GM19452 (cell line): ENCODE results near the gene CLEC16A.

Source experiments
- ATAC-seq: cut with Tn5 transposase; IDR thresholded peaks from one replicate; pipeline ENCODE4 v1.9.1; 2021; ENCODE audit not compliant: unreplicated experiment

CLEC16A gene

GRCh38 chr16:11035096-11035495 lies 90.7 kb downstream of the CLEC16A start:
- ATAC-seq: no peak

DNA sequence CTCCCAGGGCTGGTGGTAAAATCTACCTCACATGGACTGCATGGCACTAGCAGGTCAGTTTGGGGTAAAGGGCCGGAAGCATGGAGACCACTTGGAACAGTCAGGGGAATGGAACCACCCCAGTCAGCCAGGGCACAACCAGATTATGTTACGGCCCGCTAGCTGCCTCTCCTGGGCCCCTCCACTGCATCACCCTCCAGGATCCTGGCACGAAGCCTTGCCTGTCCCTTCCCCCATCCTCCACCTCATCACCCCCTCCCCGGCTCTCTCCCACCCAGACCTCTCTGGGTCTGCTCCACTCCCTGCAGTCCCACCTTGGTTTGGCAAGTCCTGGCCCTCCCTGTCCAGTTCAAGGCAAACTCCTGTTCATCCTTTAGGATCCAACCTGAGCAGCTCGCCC lies 91.7 kb downstream of the CLEC16A start:
- no peak for ATAC-seq

DNA sequence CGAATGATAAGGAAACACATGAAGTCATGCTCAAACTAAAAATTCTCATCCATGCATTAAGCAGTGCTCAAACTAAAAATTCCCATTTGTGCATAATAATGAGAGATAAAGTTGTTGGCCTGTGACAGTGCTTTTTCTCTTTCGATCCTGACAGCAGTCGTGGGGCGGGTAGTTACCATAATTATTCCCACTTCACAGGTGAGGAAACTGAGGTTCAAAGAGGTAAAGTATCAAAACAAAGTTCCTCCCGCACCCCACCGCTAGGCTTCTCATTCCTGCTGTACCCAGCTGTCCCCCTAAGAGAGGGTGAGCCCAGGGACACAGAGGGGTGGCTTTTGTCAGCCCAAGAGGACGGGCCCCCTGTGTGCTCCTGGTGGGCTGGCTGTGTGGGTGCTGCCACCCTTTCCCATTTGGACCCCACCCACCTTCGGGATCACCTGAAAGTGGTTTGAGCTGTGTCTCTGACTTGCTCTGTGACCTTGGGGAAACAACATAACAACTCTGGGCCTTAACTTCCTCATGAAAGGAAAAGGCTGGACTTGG lies 92.6 kb downstream of the CLEC16A start:
- no peak for ATAC-seq

- ATAC-seq: no peak
Measured at GRCh38 chr16:11038305-11038704, 93.9 kb downstream of the CLEC16A start.

DNA sequence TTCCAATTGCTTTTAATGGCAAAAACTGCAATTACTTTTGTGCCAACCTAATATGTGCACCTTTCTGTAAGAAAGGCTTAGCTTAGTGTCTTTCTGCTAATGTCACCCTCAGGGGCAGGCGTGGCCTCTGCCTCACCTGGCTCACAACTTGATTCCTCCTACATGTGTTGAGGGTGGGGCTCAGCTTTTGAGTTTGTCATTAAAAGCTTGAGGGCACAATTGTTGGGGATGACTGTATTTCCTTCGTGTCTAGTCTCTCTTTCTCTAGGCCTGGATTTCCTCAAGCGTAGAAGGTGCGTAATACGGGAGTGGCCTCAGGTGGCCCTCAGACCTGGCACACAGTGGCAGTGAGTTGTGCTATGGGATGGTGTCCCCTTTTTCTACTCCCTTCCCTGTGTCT lies 94.4 kb downstream of the CLEC16A start:
- ATAC-seq: no peak

DNA sequence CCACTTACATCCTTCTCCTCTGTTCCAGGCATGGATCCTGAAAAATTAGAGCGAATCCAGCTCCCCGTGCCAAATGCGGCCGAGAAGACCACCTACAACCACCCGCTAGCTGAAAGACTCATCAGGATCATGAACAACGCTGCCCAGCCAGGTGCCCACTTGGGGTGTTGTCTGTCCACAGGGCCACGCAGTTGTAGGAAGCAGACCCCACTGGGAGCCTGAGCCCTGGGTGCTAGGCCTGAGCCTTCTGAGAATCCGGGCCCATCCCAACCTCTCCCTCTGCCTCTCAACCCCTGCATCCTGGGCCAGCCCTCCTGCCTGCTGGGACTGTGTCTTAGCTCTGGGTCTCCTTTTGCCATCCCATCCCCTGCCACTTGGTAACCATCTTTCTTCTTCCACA lies 95.4 kb downstream of the CLEC16A start:
- no peak for ATAC-seq

DNA sequence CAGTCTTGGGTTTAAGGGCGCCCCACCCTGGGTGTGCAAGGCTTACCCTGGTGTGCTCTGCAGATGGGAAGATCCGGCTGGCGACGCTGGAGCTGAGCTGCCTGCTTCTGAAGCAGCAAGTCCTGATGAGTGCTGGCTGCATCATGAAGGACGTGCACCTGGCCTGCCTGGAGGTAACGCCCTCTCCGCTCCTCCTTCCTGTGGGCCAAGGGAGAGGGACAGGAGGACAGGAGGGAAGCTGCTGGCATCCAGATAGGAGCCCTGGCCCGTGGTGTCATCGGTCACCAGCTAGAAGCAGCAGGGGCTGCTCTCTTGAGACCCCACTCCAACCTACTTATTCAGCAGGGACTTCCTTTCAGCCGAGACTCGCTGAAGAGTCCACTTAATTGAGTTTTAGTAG lies 97.8 kb downstream of the CLEC16A start:
- no peak for ATAC-seq

GRCh38 chr16:11045441-11045840 lies 101.1 kb downstream of the CLEC16A start:
- ATAC-seq: no peak

- ATAC-seq: no peak
Measured at GRCh38 chr16:11045846-11046245, 101.5 kb downstream of the CLEC16A start.

- no peak for ATAC-seq
Measured at GRCh38 chr16:11046382-11046931, 102.1 kb downstream of the CLEC16A start.

- ATAC-seq: no peak
Measured at GRCh38 chr16:11047057-11047456, 102.7 kb downstream of the CLEC16A start.

GRCh38 chr16:11047939-11048800 lies 103.8 kb downstream of the CLEC16A start:
- no peak for ATAC-seq

- ATAC-seq: no peak
Measured at GRCh38 chr16:11049396-11050059, 105.2 kb downstream of the CLEC16A start.

GRCh38 chr16:11050536-11050935 lies 106.2 kb downstream of the CLEC16A start:
- ATAC-seq: no peak

DNA sequence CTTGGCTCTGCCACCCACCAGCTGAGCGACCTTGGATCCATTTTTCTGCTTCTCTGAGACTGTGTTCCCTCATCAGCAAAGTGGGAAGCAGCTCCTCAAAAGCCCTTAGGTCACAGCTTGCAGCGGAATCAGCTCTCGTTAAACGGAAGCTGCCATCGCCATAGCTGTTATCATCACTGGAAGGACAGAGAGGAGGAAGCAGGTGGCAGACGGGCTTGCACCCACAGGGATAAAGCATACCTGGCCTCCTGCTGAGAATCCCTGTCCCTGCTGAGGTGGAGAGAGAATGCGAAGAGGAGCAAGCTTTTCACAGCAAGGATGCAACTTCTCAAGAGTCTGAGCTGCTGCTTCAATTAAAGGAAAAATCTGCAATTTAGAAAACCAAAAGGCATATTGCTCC lies 106.6 kb downstream of the CLEC16A start:
- ATAC-seq: no peak

DNA sequence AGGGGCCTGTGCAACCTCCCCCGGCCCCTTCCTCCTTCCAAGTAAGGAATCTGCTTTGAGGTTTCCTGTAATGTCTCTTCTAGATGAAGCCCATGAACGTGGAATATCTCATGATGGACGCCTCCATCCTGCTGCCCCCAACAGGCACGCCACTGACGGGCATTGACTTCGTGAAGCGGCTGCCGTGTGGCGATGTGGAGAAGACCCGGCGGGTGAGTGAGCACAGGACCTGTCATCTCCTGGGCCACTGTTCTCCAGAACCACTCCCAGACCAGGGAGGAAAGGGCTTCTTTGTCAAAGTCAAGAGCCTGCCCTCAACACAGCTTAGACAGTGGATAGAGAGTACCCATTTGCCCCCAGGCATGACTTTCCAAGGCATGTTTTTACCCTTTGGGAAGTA lies 107.1 kb downstream of the CLEC16A start:
- ATAC-seq: no peak

GRCh38 chr16:11051879-11052808 lies 107.8 kb downstream of the CLEC16A start:
- peak; percentile 74 for ATAC-seq

GRCh38 chr16:11053916-11054460 lies 109.6 kb downstream of the CLEC16A start:
- no peak for ATAC-seq

DNA sequence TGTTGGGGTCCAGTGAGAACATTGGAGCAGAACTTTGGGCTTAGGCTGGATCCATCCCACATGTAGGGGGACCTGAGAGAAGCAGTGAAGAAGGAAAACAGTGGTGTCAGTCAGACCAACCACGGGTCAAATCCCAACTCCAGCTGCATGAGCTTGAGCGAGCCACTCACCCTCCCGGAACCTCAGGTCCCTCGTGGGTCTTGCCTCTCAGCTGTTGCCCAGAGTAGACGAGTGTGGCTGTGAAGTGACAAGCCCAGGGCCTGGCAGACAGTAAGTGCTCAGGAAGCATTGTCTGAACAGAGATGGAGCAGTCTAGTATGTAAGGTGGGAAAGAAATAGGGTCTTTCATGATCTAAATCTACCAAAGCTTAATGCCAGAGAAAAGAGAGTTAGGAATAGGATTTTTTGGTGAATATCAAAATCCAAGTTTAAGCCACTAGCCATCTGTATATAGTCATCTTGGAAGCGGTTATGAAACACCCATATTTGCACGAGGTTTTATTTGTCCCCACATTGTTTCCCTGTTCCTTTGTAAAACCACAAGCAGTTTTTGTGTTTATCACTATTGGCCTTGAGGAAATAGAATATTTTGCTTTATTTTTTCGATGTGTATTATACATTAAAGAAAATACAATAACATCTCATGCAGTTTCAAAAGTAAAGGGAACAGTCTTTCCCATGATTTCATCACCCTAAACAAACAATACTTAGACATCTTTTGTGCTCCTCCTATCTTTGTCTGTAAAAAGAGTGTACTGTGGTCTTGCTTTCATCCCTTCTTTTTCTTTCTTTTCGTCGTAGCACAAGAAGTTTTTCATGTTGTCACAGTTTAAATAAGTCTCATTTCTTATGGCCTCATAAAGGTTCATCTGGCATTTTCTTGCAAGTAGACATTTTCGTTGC lies 112.0 kb downstream of the CLEC16A start:
- ATAC-seq: no peak
